NOMO-1 treated with DMSO at 0.1 percent for 48 hours (cell line): ENCODE measurements around the gene ANKRD28.
"Not testable (repeated sequence)": the region's sequence is repeated elsewhere in the genome, so short reads cannot be mapped to it uniquely, and the experiment has no call there.

Source experiments
- DNase-seq: peaks from one replicate; lab custom pipeline; 2025; ENCODE audit not compliant: unreplicated experiment; lab: John Stamatoyannopoulos, UW

Gene ANKRD28

DNA sequence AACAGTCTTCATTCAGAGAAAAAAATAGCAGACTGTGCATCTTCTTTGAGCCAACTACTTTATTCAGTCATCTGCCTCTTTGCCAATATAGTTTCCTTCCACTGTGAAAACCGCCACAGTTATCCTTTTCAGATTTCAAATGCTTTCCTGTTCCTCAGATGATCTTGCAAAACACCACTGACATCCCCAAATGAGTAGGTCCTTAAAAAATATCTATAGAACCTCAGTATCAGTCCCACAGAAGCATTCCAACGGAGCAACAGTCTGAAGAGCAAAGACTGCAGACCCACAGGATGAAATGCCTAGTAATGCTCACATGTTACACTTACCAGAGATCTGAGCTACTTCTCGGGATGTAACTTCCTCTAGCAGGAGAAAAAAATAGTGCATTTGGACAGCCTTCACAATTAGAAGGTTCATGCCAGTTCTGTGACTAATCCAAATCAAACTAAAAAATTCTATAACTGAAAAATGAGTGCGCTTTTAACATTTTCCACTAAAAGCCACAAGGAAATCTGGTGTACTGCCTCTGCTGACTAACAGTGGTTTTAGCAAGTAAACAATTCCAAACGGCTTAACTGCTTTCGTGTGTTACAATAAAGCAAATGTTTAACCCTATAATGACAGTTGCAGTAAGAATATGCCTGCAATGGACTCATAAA, at the start of gene ANKRD28:
TSS of gene ANKRD28 (minus strand) at position 338 of the 662 bp plus-strand sequence. CDS start 1,458 bp downstream, outside the sequence.
- peak; percentile 89 for DNase-seq

DNA sequence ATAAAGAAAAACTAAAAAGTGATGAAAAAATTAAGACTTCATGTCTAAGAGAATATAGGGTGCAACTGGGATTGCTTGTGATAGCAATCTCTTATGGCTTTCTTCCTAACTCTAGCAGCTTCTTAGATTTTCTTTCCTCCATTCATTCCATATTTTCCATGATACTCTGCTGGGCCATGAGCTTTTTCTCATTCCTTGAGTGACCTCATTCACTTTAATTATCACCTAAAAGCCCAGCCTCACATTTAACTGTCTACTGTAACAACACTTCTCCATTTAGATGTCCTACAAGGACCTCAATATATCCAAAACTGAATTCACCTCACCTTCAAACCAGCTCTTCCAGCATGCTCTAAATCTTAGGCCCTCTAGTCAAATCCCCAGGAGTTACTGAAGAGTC, 49.5 kb upstream of the ANKRD28 start:
- no peak for DNase-seq

DNA sequence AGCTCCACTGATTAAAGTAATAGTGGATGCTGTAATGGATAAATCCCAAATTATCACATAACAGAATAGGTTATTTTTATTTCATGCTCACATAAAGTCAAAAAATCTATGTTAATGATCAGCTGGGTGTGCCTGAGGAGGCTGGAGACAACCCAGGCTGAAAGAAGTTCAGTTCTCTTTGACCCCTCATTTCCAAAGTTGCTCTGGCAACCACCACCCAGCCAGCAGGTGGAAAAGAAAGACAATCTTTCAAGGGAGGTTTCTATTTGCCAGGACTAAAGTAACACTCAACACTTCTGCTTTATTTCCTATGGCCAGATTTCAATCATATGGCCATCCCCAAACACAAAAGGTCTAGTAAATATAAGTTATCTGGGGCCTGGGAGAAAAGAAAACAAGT, 48.8 kb upstream of the ANKRD28 start:
- no peak for DNase-seq

DNA sequence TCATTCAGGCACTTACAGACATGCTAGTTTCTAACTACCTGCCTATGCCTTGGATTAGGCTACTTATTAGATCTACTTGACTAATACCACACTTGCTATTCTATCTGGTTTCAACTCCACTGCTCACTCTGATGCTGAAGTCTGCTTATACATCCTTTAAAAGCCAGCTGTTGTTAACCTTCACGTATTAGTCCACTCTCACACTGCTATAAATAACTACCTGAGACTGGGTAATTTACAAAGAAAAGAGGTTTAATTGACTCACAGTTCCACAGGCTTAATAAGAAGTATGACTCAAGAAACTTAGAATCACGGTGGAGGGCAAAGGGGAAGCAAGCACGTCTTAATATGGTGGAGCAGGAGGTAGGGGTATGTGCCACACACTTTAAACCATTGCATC, 47.7 kb upstream of the ANKRD28 start:
- DNase-seq: no peak

DNA sequence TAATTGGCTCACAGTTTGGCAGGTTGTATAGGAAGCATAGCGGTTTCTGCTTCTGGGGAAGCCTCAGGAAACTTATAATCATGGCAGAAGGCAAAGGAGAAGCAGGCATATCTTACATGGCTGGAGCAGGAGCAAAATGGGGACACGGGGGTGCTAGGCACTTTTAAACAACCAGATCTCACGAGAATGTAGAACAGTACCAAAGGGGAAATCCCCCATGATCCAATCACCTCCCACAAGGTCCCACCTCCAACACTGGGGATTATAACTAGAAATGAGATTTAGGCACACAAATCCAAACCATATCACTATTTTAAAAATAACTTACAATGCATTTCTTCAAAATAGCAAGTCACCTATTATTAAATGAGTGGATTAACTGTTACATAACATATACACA, 47.1 kb upstream of the ANKRD28 start:
- no peak for DNase-seq

- DNase-seq: not testable (repeated sequence)
Observed at GRCh38 chr3:15841091-15841973, 43.6 kb upstream of the ANKRD28 start.

GRCh38 chr3:15839568-15839967, 41.8 kb upstream of the ANKRD28 start:
- no peak for DNase-seq

- no peak for DNase-seq
Observed at GRCh38 chr3:15831927-15832326, 34.1 kb upstream of the ANKRD28 start.

DNA sequence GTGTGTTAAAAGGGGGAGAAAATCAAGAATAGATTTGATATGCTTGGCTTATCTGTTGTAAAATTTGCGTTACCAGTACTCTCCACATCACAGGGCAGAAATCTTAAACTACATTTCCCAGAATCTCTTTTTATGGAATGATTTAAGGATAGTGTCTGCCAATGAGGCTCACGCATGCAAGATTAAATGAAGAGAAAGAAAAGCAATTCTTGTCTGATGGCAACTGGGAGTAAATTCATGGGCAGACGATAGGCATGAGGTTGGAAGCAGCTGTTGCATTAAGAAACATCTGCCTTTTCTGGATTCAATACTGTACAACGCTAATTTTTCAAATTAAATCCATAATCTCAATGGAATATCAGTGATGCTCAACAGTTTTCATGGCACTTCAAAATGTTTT, 27.2 kb upstream of the ANKRD28 start:
- no peak for DNase-seq

GRCh38 chr3:15823092-15823491, 25.3 kb upstream of the ANKRD28 start:
- no peak for DNase-seq

DNA sequence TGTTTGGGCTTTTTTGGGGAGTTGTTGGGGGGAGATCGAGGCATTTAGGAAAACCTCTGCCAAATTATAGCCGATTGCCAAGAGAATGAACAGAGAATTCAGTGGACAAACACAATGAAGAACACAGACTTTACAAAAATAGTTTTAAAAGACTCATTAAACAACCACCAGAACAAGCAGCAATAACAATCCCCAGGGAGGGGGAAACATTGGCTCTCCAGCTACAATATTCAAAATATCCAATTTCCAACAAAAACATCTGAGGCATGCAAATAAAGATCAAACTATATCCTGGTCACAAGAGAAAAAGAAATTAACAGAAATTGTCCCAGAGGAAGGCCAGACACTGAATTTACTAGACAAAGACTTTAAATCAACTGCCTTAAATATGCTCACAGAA, 24.5 kb upstream of the ANKRD28 start:
- DNase-seq: no peak

DNA sequence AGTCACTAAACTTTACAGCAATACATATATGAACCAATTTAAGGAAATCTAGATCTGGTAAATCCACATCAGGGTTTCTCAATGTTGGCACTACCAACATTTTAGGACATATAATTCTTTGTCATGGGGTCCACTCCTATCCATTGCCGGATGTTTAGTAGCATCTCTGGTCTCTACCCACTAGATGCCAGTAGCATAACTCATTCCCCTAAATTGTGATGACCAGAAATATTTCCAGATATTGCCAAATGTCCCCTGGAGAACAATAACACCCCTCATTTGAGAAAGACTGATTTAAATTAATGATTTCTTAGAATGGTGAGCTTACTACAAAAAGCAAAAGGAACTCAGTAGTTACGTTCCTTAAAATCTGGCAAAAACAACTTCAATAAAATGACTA, 23.1 kb upstream of the ANKRD28 start:
- no peak for DNase-seq

- DNase-seq: no peak
Observed at GRCh38 chr3:15819576-15819975, 21.8 kb upstream of the ANKRD28 start.

- DNase-seq: no peak
Observed at GRCh38 chr3:15819043-15819442, 21.3 kb upstream of the ANKRD28 start.

DNA sequence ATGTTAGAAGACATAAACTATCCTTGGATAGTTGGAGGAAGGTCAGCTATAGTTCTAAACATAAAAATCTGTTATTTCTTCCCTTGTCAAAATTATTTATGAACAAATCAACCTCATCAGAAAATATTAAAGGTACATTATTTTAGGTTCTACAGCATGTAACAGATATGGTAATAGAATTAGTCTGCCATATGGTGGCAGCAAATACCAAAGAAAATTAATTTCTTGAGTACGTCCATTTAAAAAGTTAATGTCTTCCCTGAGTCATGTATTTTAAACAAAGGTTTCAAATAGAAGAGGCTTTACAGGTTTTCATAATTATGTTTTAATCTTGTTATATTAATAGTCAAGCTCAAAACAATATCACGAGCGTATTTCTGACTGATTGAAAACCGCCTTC, 17.9 kb upstream of the ANKRD28 start:
- DNase-seq: peak; percentile 21

DNA sequence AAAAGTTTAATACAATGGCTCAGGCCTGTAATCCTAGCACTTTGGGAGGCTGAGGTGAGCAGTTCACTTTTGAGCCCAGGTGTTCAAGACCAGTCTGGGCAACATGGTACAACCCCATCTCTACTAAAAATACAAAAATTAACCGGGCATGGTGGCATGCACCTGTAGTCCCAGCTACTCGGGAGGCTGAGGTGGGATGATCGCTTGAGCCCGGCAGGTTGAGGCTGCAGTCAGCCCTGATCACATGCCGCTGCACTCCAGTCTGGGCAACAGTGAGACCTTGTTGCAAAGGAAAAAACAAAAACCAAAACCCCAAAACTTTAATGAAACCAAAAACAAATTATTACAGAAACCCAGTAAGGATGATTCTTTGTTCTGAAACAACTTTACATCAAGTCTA, 15.3 kb upstream of the ANKRD28 start:
- not testable (repeated sequence) for DNase-seq

GRCh38 chr3:15812183-15812582, 14.4 kb upstream of the ANKRD28 start:
- DNase-seq: peak; percentile 32

- DNase-seq: no peak
Observed at GRCh38 chr3:15810702-15811101, 12.9 kb upstream of the ANKRD28 start.

GRCh38 chr3:15809313-15809712, 11.5 kb upstream of the ANKRD28 start:
- DNase-seq: no peak

- DNase-seq: no peak
Observed at GRCh38 chr3:15808679-15809310, 11.0 kb upstream of the ANKRD28 start.

GRCh38 chr3:15805756-15806266, 8.0 kb upstream of the ANKRD28 start:
- DNase-seq: peak; percentile 98
